Mesodermal cell (in vitro differentiated cells): ENCODE results near the gene PKNOX2.
"Not testable (repeated sequence)": the region's sequence is repeated elsewhere in the genome, so short reads cannot be mapped to it uniquely, and the experiment has no call there.

Experiments
- H3K27ac ChIP-seq: 2 replicates; pipeline ENCODE4 v1.7.0; 2013; ENCODE audit warnings: mild to moderate bottlenecking, low read depth, low read length, moderate library complexity; ENCODE audit not compliant: severe bottlenecking
- H3K36me3 ChIP-seq: 2 replicates; pipeline ENCODE4 v1.7.1; 2013; ENCODE audit warnings: mild to moderate bottlenecking, low read length, moderate library complexity; ENCODE audit not compliant: control insufficient read depth, insufficient read depth
- H3K4me1 ChIP-seq: one replicate; pipeline ENCODE4 v1.7.1; 2013; ENCODE audit warnings: mild to moderate bottlenecking, low read length; ENCODE audit not compliant: insufficient read depth, control insufficient read depth, poor library complexity, severe bottlenecking
- H3K4me3 ChIP-seq: 2 replicates; pipeline ENCODE4 v1.7.0; 2013; ENCODE audit warnings: low read length, control low read depth, mild to moderate bottlenecking; ENCODE audit not compliant: insufficient read depth, poor library complexity, severe bottlenecking; ENCODE audit errors: extremely low read depth
- H3K9me3 ChIP-seq: 2 replicates; pipeline ENCODE4 v1.7.1; 2013; ENCODE audit warnings: mild to moderate bottlenecking, low read length, moderate library complexity; ENCODE audit not compliant: control insufficient read depth
- WGBS, 2 experiments: methylation state at CpG; one replicate each; pipeline ENCODE4 v1.1.5; 2013; ENCODE audit warnings: missing lambda C conversion rate in 2 of 2; ENCODE audit not compliant: insufficient coverage in 2 of 2; 5-methylcytosine and 5-hydroxymethylcytosine counted together

PKNOX2 gene

GRCh38 chr11:125223161-125223560 is 58.6 kb downstream of the PKNOX2 start:
- H3K27ac ChIP-seq, H3K4me1 ChIP-seq, H3K9me3 ChIP-seq, H3K36me3 ChIP-seq, H3K4me3 ChIP-seq: not testable (repeated sequence)
- WGBS, 2 experiments: 93 to 98% methylated on average over 5 to 6 of the region's 6 CpGs

- WGBS, 2 experiments: 91 to 96% methylated on average over 10 of the region's 11 CpGs
- Histone ChIP-seq H3K9me3 (no peaks in the 10 kb centered on the region), H3K27ac (no peak overlapping the region), H3K36me3 (no peaks in the 10 kb centered on the region), H3K4me3 (no peak overlapping the region), H3K4me1 (no peaks in the 10 kb centered on the region)
Measured at GRCh38 chr11:125223901-125224361, 59.4 kb downstream of the PKNOX2 start.

- no peaks in the 10 kb centered on the region for H3K36me3 ChIP-seq
- H3K4me1 ChIP-seq: no peaks in the 10 kb centered on the region
- WGBS, 2 experiments: 78 to 85% methylated on average over 10 to 13 of the region's 15 CpGs
- no peak overlapping the region for H3K4me3 ChIP-seq
- no peaks in the 10 kb centered on the region for H3K9me3 ChIP-seq
- no peak overlapping the region for H3K27ac ChIP-seq
Measured at GRCh38 chr11:125224391-125225021, 60.0 kb downstream of the PKNOX2 start.

- H3K4me3 ChIP-seq: no peak overlapping the region
Measured at GRCh38 chr11:125225401-125225800, 60.9 kb downstream of the PKNOX2 start.

GRCh38 chr11:125226031-125226430 is 61.5 kb downstream of the PKNOX2 start:
- no peaks in the 10 kb centered on the region for H3K9me3 ChIP-seq
- no CpG with 5 or more reads among the region's 2 CpGs for WGBS, 2 experiments
- H3K4me1 ChIP-seq: no peaks in the 10 kb centered on the region
- H3K27ac ChIP-seq: no peak overlapping the region
- no peaks in the 10 kb centered on the region for H3K36me3 ChIP-seq
- H3K4me3 ChIP-seq: no peak overlapping the region

More at GRCh38 chr11:125225401-125225800, 60.9 kb downstream of the PKNOX2 start:
- WGBS, 2 experiments: 84 to 93% methylated on average over 2 of the region's 2 CpGs
- Histone ChIP-seq H3K27ac (no peak overlapping the region), H3K4me1 (no peaks in the 10 kb centered on the region), H3K36me3 (no peaks in the 10 kb centered on the region), H3K9me3 (no peaks in the 10 kb centered on the region)

GRCh38 chr11:125226706-125227105 is 62.2 kb downstream of the PKNOX2 start:
- Histone ChIP-seq H3K27ac (no peak overlapping the region), H3K4me3 (no peak overlapping the region), H3K4me1 (no peaks in the 10 kb centered on the region), H3K36me3 (no peaks in the 10 kb centered on the region), H3K9me3 (no peaks in the 10 kb centered on the region)
- 100% methylated on average over 2 to 3 of the region's 4 CpGs for WGBS, 2 experiments

- H3K4me1 ChIP-seq: no peaks in the 10 kb centered on the region
- H3K9me3 ChIP-seq: no peaks in the 10 kb centered on the region
- no peak overlapping the region for H3K27ac ChIP-seq
- no peak overlapping the region for H3K4me3 ChIP-seq
- WGBS, 2 experiments: 94 to 100% methylated on average over 2 to 4 of the region's 5 CpGs
- H3K36me3 ChIP-seq: no peaks in the 10 kb centered on the region
Measured at GRCh38 chr11:125227151-125227550, 62.6 kb downstream of the PKNOX2 start.

- 70 to 73% methylated on average over 2 to 3 of the region's 4 CpGs for WGBS, 2 experiments
Measured at GRCh38 chr11:125228445-125228844, 63.9 kb downstream of the PKNOX2 start.

GRCh38 chr11:125228993-125229392 is 64.4 kb downstream of the PKNOX2 start:
- H3K9me3 ChIP-seq: no peaks in the 10 kb centered on the region
- H3K36me3 ChIP-seq: no peaks in the 10 kb centered on the region
- no peaks in the 10 kb centered on the region for H3K4me1 ChIP-seq
- 76 to 77% methylated on average over 5 to 6 of the region's 9 CpGs for whole genome bisulfite sequencing, 2 experiments
- H3K4me3 ChIP-seq: no peak overlapping the region
- H3K27ac ChIP-seq: no peak overlapping the region

More at GRCh38 chr11:125228445-125228844, 63.9 kb downstream of the PKNOX2 start:
- H3K36me3 ChIP-seq: no peaks in the 10 kb centered on the region
- H3K4me3 ChIP-seq: no peak overlapping the region
- H3K27ac ChIP-seq: no peak overlapping the region
- H3K9me3 ChIP-seq: no peaks in the 10 kb centered on the region
- H3K4me1 ChIP-seq: no peaks in the 10 kb centered on the region

GRCh38 chr11:125229916-125230315 is 65.4 kb downstream of the PKNOX2 start:
- Histone ChIP-seq H3K9me3 (no peaks in the 10 kb centered on the region), H3K36me3 (no peaks in the 10 kb centered on the region), H3K4me1 (no peaks in the 10 kb centered on the region), H3K4me3 (no peak overlapping the region), H3K27ac (no peak overlapping the region)
- WGBS, 2 experiments: 100% methylated on average over 1 of the region's 2 CpGs

- Histone ChIP-seq H3K36me3 (peaks cover 7% of the 10 kb centered on the region), H3K4me3 (no peak overlapping the region), H3K27ac (no peak overlapping the region), H3K9me3 (no peaks in the 10 kb centered on the region), H3K4me1 (no peaks in the 10 kb centered on the region)
- 100% methylated on average over 1 of the region's 1 CpG; no CpG with 5 or more reads in 1 of the 2 experiments for WGBS, 2 experiments
Measured at GRCh38 chr11:125233116-125233515, 68.6 kb downstream of the PKNOX2 start.
